Hematopoietic multipotent progenitor cell treated with erythropoietin and hydrocortisone succinate and interleukin-3 and kit ligand, for 15 days (in vitro differentiated cells): Measurements from ENCODE around the gene ALAD.
"Not testable (repeated sequence)": the region's sequence is repeated elsewhere in the genome, so short reads cannot be mapped to it uniquely, and the experiment has no call there.

Source experiments
- DNase-seq: peaks from one replicate; pipeline ENCODE4 v3.0.0-alpha.2; 2015; ENCODE audit warnings: low spot score

ALAD gene

DNA sequence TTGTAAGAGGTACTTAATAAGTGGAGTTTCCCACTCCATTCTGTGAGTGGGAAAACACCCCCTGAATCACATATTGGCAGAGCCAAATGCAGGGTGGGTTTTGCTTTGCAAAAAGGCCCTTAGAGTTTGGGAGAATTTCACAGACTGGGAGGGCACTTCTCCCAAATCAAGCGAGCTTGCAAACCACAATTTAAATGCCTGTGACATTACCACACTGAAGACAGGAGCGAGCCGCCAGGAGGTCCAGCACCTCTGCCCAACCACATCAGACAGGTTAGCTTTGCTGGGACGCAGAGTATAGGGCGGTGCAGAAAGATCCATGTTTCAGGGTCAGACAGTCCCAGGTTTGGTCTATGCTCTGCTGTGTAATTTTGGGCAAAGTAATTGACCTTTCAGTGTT is 2.3 kb downstream of the ALAD start:
- peak; percentile 22 for DNase-seq

DNA sequence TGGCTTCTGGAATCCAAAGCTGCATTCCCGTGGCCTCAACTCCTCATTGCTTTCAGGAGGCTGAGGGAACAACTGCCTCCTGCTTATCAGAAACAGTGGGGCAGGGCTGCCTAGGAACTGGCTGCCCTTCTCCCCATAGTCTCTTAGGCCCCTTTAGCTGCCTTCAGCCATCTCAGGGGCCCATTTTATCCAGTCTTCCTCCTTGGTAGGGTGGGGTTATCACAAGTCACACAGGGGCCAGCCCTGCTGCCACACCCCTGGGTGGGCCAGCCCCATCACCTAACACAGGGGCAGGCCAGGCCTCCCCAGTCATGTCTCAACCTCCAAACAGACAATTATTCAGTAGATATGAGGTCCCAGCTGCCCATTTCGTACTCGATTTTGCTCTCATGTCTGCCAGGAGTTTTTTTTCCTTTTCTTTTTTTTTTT is 3.9 kb downstream of the ALAD start:
- DNase-seq = peak; percentile 94

GRCh38 chr9:113395000-113395861 is 5.9 kb downstream of the ALAD start:
- peak; percentile 17 for DNase-seq

DNA sequence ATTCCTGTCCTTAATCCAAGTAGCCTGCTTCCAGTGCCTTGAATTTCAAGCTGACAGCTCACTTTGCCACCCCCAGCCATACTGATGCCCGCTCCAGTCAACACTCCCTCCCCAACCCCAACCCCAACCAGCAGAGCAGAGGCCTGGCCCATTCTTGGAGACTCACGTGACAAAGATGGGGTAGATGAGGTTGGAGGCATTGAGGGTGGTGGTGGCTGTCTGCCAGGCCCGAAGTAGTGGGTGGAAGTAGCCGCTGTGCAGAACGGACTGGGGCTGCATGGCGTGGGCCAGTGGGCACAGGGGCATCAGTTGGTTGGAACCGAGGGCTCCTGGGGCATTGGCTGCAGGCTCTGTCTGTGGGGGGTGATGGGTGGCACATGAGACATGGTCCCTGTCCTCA is 7.8 kb downstream of the ALAD start:
- no peak for DNase-seq

GRCh38 chr9:113391917-113392316 is 9.2 kb downstream of the ALAD start:
- DNase-seq = no peak

- no peak for DNase-seq
Observed at GRCh38 chr9:113390192-113390960, 10.7 kb downstream of the ALAD start.

GRCh38 chr9:113389451-113389850 is 11.6 kb downstream of the ALAD start:
- no peak for DNase-seq

- DNase-seq = no peak
Observed at GRCh38 chr9:113388833-113389232, 12.3 kb downstream of the ALAD start.

DNA sequence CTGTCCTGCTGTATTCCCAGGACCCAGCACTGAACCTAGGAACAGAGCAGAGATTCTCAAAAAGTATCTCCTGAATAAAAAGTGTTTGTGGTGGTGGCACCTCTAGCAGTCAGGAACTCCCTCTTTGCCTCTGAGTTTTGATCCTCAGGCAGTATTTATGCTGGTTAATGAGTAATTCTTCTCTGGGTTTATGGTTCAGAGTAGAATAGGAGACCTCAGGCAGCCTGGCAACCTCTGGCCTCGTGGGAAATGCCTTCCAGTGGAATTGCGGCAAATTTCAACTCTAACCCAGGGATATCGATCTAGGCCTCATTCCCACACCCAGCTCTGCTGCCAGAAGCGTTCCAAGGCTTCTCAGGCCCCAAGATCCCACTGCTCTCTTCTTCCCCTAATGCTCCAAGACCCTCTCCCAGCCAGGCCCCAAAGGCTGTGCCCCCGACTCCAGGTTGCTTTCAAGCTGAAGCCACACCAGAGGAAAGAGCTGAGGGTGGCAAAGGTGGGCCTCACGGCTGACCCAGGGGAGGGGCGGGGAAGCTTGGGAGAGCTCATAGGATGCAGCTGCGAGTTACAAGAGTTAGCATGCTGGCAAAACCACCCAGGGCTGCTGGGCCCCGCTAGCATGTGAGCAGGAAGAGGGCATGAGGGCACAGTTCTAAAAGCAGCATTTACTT is 13.4 kb downstream of the ALAD start:
- no peak for DNase-seq

- no peak for DNase-seq
Observed at GRCh38 chr9:113386571-113387393, 14.3 kb downstream of the ALAD start.

- DNase-seq = no peak
Observed at GRCh38 chr9:113381909-113382411, 19.1 kb downstream of the ALAD start.

DNA sequence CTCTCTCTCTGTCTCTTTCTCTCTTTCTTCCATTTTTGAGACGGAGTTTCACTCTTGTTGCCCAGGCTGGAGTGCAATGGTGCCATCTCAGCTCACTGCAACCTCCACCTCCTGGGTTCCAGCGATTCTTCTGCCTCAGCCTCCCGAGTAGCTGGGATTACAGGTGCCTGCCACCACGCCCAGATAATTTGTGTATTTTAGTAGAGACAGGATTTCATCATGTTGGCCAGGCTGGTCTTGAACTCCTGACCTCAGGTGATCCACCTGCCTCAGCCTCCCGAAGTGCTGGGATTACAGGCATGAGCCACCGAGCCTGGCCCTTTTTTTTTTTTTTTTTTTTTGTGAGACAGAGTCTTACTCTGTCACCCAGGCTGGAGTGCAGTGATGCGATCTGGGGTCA is 19.6 kb downstream of the ALAD start:
- not testable (repeated sequence) for DNase-seq

- DNase-seq = no peak
Observed at GRCh38 chr9:113380869-113381378, 20.2 kb downstream of the ALAD start.

GRCh38 chr9:113379829-113380210 is 21.3 kb downstream of the ALAD start:
- DNase-seq = not testable (repeated sequence)

GRCh38 chr9:113379094-113379828 is 21.8 kb downstream of the ALAD start:
- not testable (repeated sequence) for DNase-seq

DNA sequence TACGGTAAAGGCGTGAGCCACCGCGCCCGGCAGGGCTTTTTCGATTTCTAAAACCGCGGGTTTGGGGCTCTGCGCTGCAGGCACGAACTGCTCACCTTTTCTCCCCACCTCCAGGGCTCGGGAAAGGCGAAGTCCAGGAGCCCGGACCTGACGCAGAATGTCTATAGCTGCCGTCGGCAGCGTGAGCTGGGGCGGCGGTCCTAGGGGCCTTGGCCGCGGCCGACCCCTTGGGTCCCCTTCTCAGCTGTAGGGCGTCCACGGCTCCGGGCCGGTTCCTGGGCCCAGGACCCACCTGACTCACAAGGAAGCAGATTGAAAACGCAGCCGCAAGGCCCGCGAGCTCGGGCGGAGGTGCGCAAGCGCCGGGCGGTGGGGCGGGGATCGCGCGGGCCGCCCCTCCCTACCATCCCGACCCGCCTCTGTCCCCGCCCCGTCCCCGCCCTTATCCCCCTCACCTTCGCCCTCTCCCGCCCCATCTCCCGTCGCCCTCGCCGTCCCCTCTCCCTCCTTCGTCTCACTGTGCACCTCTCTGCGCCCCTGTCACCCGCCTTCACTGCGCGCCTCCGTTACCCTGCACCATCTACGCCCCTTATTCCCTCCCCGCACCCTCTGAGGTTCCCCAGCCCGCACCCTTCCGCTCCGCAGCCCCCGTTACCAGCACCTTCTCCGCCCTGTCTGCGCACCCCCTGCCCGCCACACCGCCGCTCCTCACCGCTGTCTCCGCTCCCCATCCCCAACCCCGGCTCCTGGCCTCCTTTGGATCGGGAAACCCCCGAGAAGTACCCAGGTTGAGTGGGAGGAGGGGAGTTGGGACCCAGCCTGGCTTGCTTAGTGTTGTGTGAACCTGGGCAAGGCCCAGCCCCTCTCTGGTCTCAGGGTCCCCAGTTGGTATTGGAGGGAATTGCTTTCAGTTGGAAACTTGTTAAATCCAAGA is 24.2 kb downstream of the ALAD start, which contains the start of gene HDHD3:
TSS of gene HDHD3 (minus strand) at position 353 of the 934 bp plus-strand sequence. CDS start 2,632 bp downstream, outside the sequence.
- DNase-seq = peak; percentile 60

DNA sequence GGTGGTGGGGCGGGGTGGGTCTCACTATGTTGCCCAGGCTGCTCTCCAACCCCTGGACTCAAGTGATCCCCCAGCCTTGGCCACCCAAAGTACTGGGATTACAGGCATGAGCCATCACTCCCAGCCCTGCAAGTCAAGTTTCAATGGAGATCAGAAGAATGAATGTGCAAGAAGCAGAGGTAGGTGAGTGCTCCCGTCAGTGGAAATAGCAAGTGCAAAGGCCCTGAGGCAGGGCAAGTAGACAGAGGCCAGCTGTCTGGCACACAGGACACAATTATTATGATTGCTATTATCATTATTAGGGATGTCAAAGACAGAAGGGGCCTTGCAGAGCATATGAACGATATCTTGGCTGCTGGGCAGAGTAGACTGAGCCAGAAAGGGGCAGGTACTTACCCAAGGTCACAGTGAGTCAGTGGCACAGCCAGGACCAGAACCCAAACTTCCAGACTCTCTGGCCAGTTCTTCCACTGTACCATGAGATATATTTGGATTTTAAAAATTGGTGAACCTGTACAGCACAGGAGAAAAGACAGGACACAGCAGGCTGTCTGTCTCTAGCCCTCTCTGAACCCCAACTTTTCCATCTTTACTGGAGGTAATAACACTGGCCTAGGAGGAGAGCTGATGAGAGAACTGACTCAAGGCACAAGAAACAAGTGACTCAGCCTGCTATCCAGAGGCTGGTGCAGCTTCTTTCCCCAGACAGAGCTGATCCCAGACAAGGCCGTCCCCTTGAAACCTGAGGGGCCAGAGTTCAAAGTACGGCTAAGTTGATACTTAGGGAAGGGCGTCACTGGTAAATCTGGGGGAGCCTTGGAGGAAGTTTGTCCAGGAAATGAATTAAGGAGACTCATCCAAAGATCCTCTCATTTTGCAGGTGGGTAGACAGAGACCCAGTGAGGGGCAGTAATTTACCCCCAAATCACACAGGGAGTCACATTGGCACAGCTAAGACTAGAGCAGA is 25.7 kb downstream of the ALAD start:
- no peak for DNase-seq
